K562 (cell line): ENCODE results near the gene LY6G5B. TPM values are rescaled to one million over a fixed set of nuclear protein-coding genes. Genes with fewer than 3 reads are reported as not detected.
A peak's percentile ranks its signal among the peaks of the same experiment; 100 is the strongest.

Experiments
- CHD4 ChIP-seq: fragments of 200-600 bp; sonication (generic); IDR thresholded peaks from 3 replicates; pipeline ENCODE4 v1.6.1; 2012; ENCODE audit warnings: low read depth, mild to moderate bottlenecking, mixed read lengths, low read length, inconsistent platforms; ENCODE audit not compliant: insufficient read depth, insufficient replicate concordance, poor library complexity, severe bottlenecking
- ETS1 ChIP-seq: conservative IDR thresholded peaks from 2 replicates; pipeline ENCODE4 v1.6.1; 2011; ENCODE audit warnings: low read depth, mild to moderate bottlenecking, low read length; ENCODE audit not compliant: control insufficient read depth
- FOXO4 ChIP-seq: fragments of 450-650 bp; formaldehyde crosslinking; IDR thresholded peaks from 2 replicates; pipeline ENCODE4 v1.4.0; 2020; ENCODE audit warnings: mild to moderate bottlenecking, moderate library complexity
- MCM3 ChIP-seq: fragments of 450-650 bp; IDR thresholded peaks from 2 replicates; pipeline ENCODE4 v1.6.1; 2016
- PATZ1 ChIP-seq: fragments of 250-450 bp; sonication (Bioruptor Pico); IDR thresholded peaks from 2 replicates; pipeline ENCODE4 v1.5.0; 2020; ENCODE audit warnings: mild to moderate bottlenecking, borderline replicate concordance
- RAD21 ChIP-seq, 2 experiments: fragments of 250-450 bp in 1 of 2; fragments of 450-650 bp in 1 of 2; sonication (Bioruptor Pico) in 1 of 2; formaldehyde crosslinking in 1 of 2; IDR thresholded peaks in 1 of 2; conservative IDR thresholded peaks in 1 of 2; 2 replicates each; pipeline versions ENCODE4 v1.4.0 to v1.8.0; 2020 to 2022; ENCODE audit warnings: mild to moderate bottlenecking in 2 of 2, moderate library complexity in 1 of 2
- TAL1 ChIP-seq: fragments of 450-650 bp; IDR thresholded peaks from 2 replicates; pipeline ENCODE4 v1.6.1; 2016; ENCODE audit warnings: mild to moderate bottlenecking
- THAP12 ChIP-seq: fragments of 250-450 bp; sonication (Bioruptor Pico); IDR thresholded peaks from 2 replicates; pipeline ENCODE4 v1.9.0; 2021; ENCODE audit warnings: mild to moderate bottlenecking, inconsistent platforms
- THRB ChIP-seq: fragments of 450-650 bp; formaldehyde crosslinking; conservative IDR thresholded peaks from 2 replicates; pipeline ENCODE4 v1.4.0; 2022; ENCODE audit warnings: mild to moderate bottlenecking, missing genetic modification characterization
- ZNF263 ChIP-seq: sonication (generic); formaldehyde crosslinking; IDR thresholded peaks from 2 replicates; pipeline ENCODE4 v1.8.0; 2022; ENCODE audit warnings: mild to moderate bottlenecking, missing genetic modification reagents, borderline replicate concordance
- ZNF76 ChIP-seq: fragments of 250-450 bp; sonication (Bioruptor Pico); IDR thresholded peaks from 2 replicates; pipeline ENCODE4 v1.4.0; 2020; ENCODE audit warnings: mild to moderate bottlenecking, moderate library complexity, borderline replicate concordance
- polyA plus RNA-seq, 8 experiments: library from polyadenylated mRNA; depleted of rRNA in 4 of 8; stranded (reverse) in 5 of 8; unstranded in 3 of 8; fragments of >200 nt; fragmentation: Nextera tagmentation in 2 of 8; fragmentation: Illumina TruSeq in 1 of 8; extraction: Ambion mirVana in 2 of 8; extraction: Trizol in 1 of 8; gene quantifications; 2 replicates each; pipeline versions ENCODE4 v1.2.1 to v1.2.3, GENCODE V29; 2011 to 2014; ENCODE audit warnings: inconsistent platforms in 1 of 8, missing spikeins in 1 of 8
- total RNA-seq, 7 experiments: library from RNA; depleted of rRNA in 6 of 7; stranded (reverse); fragments of >200 nt in 6 of 7; fragmentation: Illumina TruSeq in 2 of 7; extraction: Trizol in 2 of 7; gene quantifications; 2 replicates each; pipeline versions ENCODE4 v1.2.1 to v1.2.3, GENCODE V29; 2011 to 2021; ENCODE audit warnings: low replicate concordance in 1 of 7
- TF ChIP-seq, protein P1 (sequence below), 2 experiments: IDR thresholded peaks in 1 of 2; conservative IDR thresholded peaks in 1 of 2; 2 replicates each; pipeline ENCODE4 v1.6.1; 2016; ENCODE audit warnings: low read depth in 2 of 2, mild to moderate bottlenecking in 1 of 2, missing compliant biosample characterization in 1 of 2, missing genetic modification characterization in 1 of 2, moderate library complexity in 1 of 2

Gene LY6G5B
- total and polyA plus RNA-seq, 9 of the 15 experiments (the other 6 are each of a cell fraction or from before 2014, with no cell fraction given): 6.0 to 27.0 (median 7.5) TPM

- TF ChIP-seq THAP12 (CRISPR knock-in tag): peak; percentile 85; the same call in 1 of the 2 replicates
- TF ChIP-seq CHD4: no peak
- peak; percentile 58; the same call in 1 of the 2 replicates for TF ChIP-seq THRB (CRISPR knock-in tag)
- no peak for TF ChIP-seq ZNF76 (CRISPR knock-in tag)
- TF ChIP-seq ETS1: 0 out of 2 replicates have a peak, but pooled peaks have one; percentile 40
- TF ChIP-seq PATZ1 (CRISPR knock-in tag): no peak
- TF ChIP-seq RAD21 (CRISPR knock-in tag; conservative IDR thresholded peaks at IDR 0.05 in 1 of 2, IDR thresholded peaks at IDR 0.05 in 1 of 2): 0 out of 4 replicates have a peak, but pooled peaks of 1 of the 2 experiments have one; percentile 2
- peak; percentile 48; the same call in 1 of the 2 replicates for TF ChIP-seq FOXO4 (CRISPR knock-in tag)
- TF ChIP-seq TAL1: peak; percentile 32; the same call in 1 of the 2 replicates
- TF ChIP-seq MCM3: no peak
- TF ChIP-seq, protein P1, sequence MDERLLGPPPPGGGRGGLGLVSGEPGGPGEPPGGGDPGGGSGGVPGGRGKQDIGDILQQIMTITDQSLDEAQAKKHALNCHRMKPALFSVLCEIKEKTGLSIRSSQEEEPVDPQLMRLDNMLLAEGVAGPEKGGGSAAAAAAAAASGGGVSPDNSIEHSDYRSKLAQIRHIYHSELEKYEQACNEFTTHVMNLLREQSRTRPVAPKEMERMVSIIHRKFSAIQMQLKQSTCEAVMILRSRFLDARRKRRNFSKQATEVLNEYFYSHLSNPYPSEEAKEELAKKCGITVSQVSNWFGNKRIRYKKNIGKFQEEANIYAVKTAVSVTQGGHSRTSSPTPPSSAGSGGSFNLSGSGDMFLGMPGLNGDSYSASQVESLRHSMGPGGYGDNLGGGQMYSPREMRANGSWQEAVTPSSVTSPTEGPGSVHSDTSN (CRISPR knock-in tag; IDR thresholded peaks at IDR 0.05; ENCODE audit: low read depth): no peak
- TF ChIP-seq, protein P1 (tag; conservative IDR thresholded peaks at IDR 0.05; ENCODE audit: low read depth): 0 out of 2 replicates have a peak, but pooled peaks have one; percentile 7
- 0 out of 2 replicates have a peak, but pooled peaks have one; percentile 45 for TF ChIP-seq ZNF263
These were observed 5.6 kb upstream of the LY6G5B start (continued) for GRCh38 chr6:31663961-31664789.
